ENCODE measurements around the gene CEACAM16.

- TF ChIP-seq EZH2 (IDR thresholded peaks at IDR 0.05) (no peak), POLR2AphosphoS5 (IDR thresholded peaks at IDR 0.05; ENCODE audit: borderline replicate concordance, low read depth, low read length) (no peak)
Observed at GRCh38 chr19:44658069-44658733, 40.8 kb upstream of the CEACAM16 start.

All from SK-N-MC (cell line).